Endothelial cell of umbilical vein (primary cell): Measurements from ENCODE around the gene YAP1.

Experiments used
- CTCF ChIP-seq, 2 donors: IDR thresholded peaks; 1 replicate in 1 of 2; 2 replicates in 1 of 2; pipeline ENCODE4 v1.5.1; 2011; ENCODE audit warnings: low read length in 2 of 2, mild to moderate bottlenecking in 2 of 2, moderate library complexity in 2 of 2, control low read depth in 1 of 2, inconsistent platforms in 1 of 2, low read depth in 1 of 2; ENCODE audit not compliant: insufficient read depth in 1 of 2; ENCODE audit errors: extremely low read depth in 1 of 2
- EZH2 ChIP-seq: IDR thresholded peaks from 2 replicates; pipeline ENCODE4 v1.6.1; 2012; ENCODE audit warnings: borderline replicate concordance, low read depth, mild to moderate bottlenecking, moderate library complexity, low read length, inconsistent platforms; ENCODE audit not compliant: severe bottlenecking
- FOS ChIP-seq: IDR thresholded peaks from 2 replicates; pipeline ENCODE4 v1.6.1; 2011; ENCODE audit warnings: mild to moderate bottlenecking, low read length, moderate library complexity, borderline replicate concordance; ENCODE audit not compliant: insufficient read depth
- JUN ChIP-seq: IDR thresholded peaks from 2 replicates; pipeline ENCODE4 v1.6.1; 2011; ENCODE audit warnings: borderline replicate concordance, low read depth; ENCODE audit not compliant: insufficient read length, insufficient read depth
- MAX ChIP-seq: IDR thresholded peaks from 2 replicates; pipeline ENCODE4 v1.6.1; 2011; ENCODE audit not compliant: insufficient read depth, insufficient read length
- MYC ChIP-seq: IDR thresholded peaks from one replicate; pipeline ENCODE4 v1.6.1; 2011; ENCODE audit warnings: mild to moderate bottlenecking, low read depth, low read length
- POLR2A ChIP-seq: IDR thresholded peaks from 2 replicates; pipeline ENCODE4 v1.6.1; 2012; ENCODE audit warnings: low read depth, mild to moderate bottlenecking, control low read depth, low read length
- POLR2AphosphoS5 ChIP-seq: IDR thresholded peaks from 2 replicates; pipeline ENCODE4 v1.6.1; 2012; ENCODE audit warnings: low read depth, mild to moderate bottlenecking, control low read depth, low read length, moderate library complexity; ENCODE audit not compliant: insufficient read depth

GRCh38 chr11:102274628-102275027, 164.4 kb downstream of the YAP1 start:
- no peak for TF ChIP-seq CTCF (IDR thresholded peaks at IDR 0.05; ENCODE audit: extremely low read depth in 1 of 2, insufficient read depth in 1 of 2, low read depth in 1 of 2, low read length in 2 of 2)
- no peak for TF ChIP-seq EZH2
- TF ChIP-seq POLR2A = no peak
- no peak for TF ChIP-seq MAX
- no peak for TF ChIP-seq POLR2AphosphoS5
- no peak for TF ChIP-seq FOS
- no peak for TF ChIP-seq JUN
- TF ChIP-seq MYC = no peak
